Measurements from ENCODE around the gene FCGR2B. TPM values are rescaled to one million over a fixed set of nuclear protein-coding genes. Genes with fewer than 3 reads are reported as not detected.

The FCGR2B gene
- total RNA-seq, 2 experiments from 2014 or later: not detected

DNA sequence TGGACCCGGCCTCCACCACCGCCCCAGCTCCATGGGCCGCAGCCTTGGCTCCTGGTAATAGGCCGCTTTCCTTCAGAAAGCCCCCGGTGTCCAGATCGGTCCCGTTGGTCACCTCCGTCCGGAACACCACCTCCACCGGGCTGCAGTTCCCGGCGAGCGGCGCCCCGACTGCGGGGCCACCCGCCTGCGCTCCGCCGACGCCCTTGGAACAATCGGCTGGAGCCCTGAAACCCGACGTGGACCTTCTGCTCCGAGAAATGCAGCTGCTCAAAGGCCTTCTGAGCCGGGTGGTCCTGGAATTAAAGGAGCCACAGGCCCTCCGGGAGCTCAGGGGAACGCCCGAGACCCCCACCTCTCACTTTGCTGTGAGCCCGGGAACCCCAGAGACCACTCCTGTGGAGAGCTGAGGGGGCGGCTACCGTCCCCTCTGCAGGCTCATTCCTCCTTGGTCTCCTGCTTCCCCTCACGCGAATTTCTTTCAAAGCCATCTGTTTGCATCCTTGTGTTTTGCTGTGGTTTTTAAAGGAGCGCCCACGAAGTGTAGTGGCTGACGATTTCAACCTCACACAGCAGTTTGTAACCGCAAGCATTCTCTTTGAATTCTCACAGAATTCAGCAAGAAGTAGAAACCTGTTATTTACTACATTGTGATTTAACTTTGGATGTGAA lies 64.4 kb downstream of the FCGR2B start:
- peaks cover 20% of the 10 kb centered on the region for H3K27me3 Mint-ChIP-seq (ENCODE audit: low read depth)
- H3K4me1 Mint-ChIP-seq (ENCODE audit: low read depth): peaks cover 54% of the 10 kb centered on the region
- ChIA-PET POLR2A (interaction anchor here (0.7 to 2.7 kb wide), 6 partner anchors 10 to 42 kb away, joined by 3 to 21 read pairs (median 4); partner anchors contain the start of gene DUSP12), CTCF (interaction anchor here (0.6 to 6.5 kb wide), 5 partner anchors 12 to 239 kb away, joined by 3 to 103 read pairs (median 6); no protein-coding TSS in a partner anchor)
- H3K36me3 Mint-ChIP-seq (ENCODE audit: low read depth): no peaks in the 10 kb centered on the region
- ATAC-seq: peak; percentile 22
- peak overlapping the region; percentile 87 for H3K4me3 Mint-ChIP-seq
- peak; percentile 72 for DNase-seq
- H3K9me3 Mint-ChIP-seq (ENCODE audit: insufficient read depth): no peaks in the 10 kb centered on the region
- H3K27ac Mint-ChIP-seq: peak overlapping the region; percentile 95

Other genes starting within 250 kb of the FCGR2B start
- under 1 TPM in 1 of 2 experiments, not detected in 1; 0.21 TPM for gene FCGR2A, start 157.7 kb upstream of the FCGR2B start, total RNA-seq
- 1 to 10 TPM in 1 of 2 experiments, under 1 TPM in 1; 0.94 to 1.1 TPM for gene HSPA6, start 138.6 kb upstream of the FCGR2B start, total RNA-seq
- gene FCGR3A, start 113.3 kb upstream of the FCGR2B start, total RNA-seq: under 1 TPM; 0.50 to 0.52 TPM
- not detected for gene FCGR3B, start 32.0 kb upstream of the FCGR2B start, total RNA-seq
- not detected for gene FCRLA, start 44.1 kb downstream of the FCGR2B start, total RNA-seq
- gene FCRLB, start 58.4 kb downstream of the FCGR2B start, total RNA-seq: under 1 TPM; 0.97 TPM
- gene DUSP12, start 86.6 kb downstream of the FCGR2B start, total RNA-seq: 10 to 100 TPM; 24.1 to 27.6 TPM
- gene ATF6, start 103.2 kb downstream of the FCGR2B start, total RNA-seq: 10 to 100 TPM; 15.2 to 17.1 TPM

Measured in activated CD8-positive, alpha-beta T cell treated with anti-CD3 and anti-CD28 coated beads, Interleukin-2, amount 10 ng/mL, durations not matched to agents 7 days and 5 days (primary cell).